Breast epithelium (tissue), 3 donors: ENCODE data around the gene IQCF2.

ENCODE experiments used
- POLR2AphosphoS5 ChIP-seq, 3 donors: sonication (generic); formaldehyde crosslinking; IDR thresholded peaks; one replicate each; pipeline ENCODE4 v1.6.1; 2017; ENCODE audit warnings: antibody characterized with exemption in 3 of 3
- TF ChIP-seq, protein P1 (sequence below), 3 donors: fragments of 450-650 bp; IDR thresholded peaks; one replicate each; pipeline ENCODE4 v1.5.1; 2016 to 2017; ENCODE audit warnings: antibody characterized with exemption in 3 of 3, mild to moderate bottlenecking in 3 of 3, moderate library complexity in 3 of 3

DNA sequence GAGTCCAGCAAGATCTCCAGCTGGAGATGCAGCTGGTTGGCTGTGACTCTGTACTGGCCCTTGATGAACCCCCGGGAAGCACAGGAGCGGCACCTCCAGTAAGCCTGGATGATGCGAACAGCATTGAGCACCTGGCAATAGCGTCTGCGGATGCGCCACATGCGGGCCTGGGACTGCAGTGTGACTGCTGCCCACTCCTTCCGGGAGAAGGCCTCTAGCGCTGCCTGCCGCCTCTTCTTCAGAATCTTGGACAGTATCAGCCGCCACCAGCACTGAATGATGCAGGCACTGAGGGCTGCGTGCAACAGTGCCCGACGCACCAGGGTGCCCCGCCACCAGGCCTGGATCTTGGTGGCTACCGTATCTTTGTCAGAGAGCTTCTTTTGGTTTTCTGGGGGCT lies 33.5 kb downstream of the IQCF2 start:
- no peak for TF ChIP-seq POLR2AphosphoS5 (IDR thresholded peaks at IDR 0.05)
- TF ChIP-seq, protein P1, sequence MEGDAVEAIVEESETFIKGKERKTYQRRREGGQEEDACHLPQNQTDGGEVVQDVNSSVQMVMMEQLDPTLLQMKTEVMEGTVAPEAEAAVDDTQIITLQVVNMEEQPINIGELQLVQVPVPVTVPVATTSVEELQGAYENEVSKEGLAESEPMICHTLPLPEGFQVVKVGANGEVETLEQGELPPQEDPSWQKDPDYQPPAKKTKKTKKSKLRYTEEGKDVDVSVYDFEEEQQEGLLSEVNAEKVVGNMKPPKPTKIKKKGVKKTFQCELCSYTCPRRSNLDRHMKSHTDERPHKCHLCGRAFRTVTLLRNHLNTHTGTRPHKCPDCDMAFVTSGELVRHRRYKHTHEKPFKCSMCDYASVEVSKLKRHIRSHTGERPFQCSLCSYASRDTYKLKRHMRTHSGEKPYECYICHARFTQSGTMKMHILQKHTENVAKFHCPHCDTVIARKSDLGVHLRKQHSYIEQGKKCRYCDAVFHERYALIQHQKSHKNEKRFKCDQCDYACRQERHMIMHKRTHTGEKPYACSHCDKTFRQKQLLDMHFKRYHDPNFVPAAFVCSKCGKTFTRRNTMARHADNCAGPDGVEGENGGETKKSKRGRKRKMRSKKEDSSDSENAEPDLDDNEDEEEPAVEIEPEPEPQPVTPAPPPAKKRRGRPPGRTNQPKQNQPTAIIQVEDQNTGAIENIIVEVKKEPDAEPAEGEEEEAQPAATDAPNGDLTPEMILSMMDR (IDR thresholded peaks at IDR 0.05): no peak
